Fibroblast of upper back skin (primary cell): ENCODE data around the gene STK4.
"Not testable (repeated sequence)": the region's sequence is repeated elsewhere in the genome, so short reads cannot be mapped to it uniquely, and the experiment has no call there.

ENCODE experiments used
- DNase-seq: peaks from one replicate; pipeline ENCODE4 v3.0.0-alpha.2; 2013

The STK4 gene

DNA sequence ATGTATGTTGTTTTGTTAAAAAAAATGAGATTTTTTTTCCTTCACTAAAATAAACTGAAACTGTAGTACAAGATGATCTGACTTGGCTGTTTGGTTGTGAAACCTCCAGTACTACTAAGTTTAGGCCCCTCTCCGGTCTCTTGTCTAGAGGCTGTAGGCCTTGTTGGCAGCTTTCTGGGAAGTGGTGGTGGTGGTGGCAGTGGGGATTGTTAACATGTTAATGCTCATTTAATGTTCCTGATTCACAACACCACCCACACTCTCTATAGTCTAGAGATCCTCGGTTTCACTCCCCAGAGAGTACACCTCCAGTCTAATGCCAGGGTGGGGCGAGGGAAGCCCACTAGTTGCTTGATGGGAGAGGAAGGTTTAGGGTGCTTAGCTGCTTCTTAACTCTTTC, 24.1 kb downstream of the STK4 start:
- no peak for DNase-seq

DNA sequence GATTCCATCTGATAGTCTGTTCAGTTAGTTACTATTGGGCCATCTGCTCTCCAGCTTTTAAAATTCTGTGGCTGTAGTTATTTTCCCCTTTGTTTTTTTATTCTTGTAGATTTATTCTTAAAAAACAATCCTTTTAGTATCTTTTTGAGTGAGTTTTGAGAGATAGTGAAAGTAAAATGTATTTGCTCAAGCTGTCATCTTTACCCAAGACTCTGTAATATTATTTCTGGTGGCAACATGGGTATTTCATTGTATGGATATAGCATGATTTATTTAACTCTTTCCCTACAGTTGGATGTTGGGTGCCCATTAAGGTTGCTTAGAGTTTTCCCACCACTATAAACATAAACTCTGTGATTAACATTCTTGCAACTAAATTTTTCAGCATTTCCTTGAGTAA, 24.6 kb downstream of the STK4 start:
- no peak for DNase-seq

DNA sequence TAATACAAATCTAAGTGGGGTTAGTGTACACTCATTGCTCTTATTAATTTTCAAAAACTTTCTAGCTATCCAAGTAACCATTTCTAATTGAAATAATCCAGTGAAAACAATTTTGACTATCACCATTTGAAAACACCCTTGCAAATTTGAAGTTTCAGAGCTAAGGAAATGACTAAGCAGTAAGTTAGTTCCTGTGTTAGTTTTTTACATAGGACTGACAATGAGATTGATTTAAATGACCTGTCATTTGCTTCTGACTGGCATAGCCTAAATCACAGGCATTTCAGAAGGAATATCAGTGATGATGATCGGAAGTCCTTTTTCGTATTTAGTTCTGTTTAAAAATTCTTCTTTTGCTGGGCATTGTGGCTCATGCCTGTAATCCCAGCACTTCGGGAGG, 27.0 kb downstream of the STK4 start:
- DNase-seq = no peak

DNA sequence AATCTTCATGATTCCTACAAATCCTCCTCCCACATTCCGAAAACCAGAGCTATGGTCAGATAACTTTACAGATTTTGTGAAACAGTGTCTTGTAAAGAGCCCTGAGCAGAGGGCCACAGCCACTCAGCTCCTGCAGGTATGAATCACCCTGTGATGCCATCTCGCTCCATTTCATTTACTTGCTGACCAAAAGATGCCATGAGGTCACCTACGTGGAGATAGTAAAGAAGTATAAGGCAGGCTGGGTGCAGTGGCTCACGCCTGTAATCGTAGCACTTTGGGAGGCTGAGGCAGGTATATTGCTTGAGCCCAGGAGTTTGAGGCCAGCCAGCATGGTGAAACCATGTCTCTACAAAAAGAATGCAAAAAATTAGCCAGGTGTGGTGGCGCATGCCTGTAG, 30.9 kb downstream of the STK4 start:
- no peak for DNase-seq

DNA sequence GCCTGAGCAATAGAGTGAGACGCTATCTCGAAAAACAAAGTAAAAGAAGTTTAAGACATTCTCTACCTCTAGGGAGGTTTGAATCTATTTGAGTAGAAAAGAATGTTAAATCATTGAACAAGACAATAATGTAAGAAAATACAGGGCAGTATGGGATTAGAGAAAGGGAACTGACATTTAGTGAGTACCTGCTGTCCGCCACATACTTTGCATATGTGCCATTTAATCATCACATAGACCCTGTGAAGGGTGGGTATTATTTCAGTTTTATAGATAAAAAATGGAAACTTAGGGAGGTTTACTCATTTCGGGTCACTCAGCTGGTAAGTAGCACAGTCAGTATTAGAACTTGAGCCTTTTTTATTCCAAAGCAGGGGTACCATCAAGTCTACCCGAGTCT, 31.4 kb downstream of the STK4 start:
- DNase-seq = no peak

DNA sequence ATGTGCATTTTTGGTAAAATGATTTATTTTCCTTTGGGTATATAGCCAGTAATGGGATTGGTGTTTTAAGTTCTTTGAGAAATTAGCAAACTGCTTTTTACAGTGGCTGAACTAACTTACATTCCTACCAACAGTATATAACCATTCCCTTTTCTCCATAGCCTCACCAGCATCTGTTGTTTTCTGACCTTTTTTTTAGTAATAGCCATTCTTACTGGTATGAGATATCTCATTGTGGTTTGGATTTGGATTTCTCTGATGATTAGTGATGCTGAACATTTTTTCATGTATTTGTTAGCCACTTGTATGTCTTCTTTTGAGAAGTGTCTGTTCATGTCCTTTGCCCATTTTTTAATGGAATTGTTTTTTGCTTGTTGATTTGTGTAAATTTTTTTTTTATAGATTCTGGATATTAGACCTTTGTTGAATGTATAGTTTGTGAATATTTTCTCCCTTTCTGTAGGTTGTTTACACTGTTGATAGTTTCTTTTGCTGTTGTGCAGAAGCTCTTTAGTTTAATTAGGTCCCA, 42.3 kb downstream of the STK4 start:
- peak; percentile 25 for DNase-seq

DNA sequence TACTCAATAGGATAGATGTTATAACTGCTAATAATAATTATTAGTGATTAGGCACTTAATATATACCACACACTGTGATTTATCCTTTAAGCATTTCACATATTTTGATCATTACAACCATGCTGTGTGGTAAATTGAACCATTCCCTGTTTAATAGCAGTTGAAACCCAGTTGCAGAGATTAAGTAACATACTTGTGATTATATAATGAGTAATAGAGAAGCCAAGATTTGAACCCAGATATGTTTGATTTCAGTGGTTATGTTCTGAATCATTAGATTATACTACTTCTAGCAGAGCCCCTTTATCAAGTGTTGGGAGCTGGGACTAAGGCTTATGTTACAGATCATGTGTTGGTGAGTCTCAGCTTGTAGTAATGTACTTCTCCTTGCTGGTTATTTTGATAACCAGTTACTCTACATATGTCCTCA, 44.1 kb downstream of the STK4 start:
- peak; percentile 53 for DNase-seq

DNA sequence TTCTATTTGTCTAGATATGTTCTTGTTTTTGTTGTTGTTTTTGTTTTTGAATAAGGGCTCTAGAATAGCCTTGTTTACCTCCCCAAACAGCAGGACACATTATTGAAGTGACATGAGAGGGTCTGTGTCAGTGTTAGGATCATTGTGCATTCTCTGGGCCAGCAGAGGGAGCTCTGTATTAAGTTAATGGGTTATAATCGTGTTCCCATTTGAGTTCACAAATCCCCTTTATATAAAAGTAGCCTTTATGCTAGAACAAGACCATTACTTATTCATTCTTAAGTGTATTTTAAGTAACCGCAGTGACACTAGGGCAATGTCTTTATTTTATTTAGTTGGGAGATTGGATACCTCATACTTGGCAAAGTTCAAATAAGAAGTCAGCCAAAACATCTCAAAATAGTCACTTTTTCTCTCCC, 44.8 kb downstream of the STK4 start:
- DNase-seq = peak; percentile 67

DNA sequence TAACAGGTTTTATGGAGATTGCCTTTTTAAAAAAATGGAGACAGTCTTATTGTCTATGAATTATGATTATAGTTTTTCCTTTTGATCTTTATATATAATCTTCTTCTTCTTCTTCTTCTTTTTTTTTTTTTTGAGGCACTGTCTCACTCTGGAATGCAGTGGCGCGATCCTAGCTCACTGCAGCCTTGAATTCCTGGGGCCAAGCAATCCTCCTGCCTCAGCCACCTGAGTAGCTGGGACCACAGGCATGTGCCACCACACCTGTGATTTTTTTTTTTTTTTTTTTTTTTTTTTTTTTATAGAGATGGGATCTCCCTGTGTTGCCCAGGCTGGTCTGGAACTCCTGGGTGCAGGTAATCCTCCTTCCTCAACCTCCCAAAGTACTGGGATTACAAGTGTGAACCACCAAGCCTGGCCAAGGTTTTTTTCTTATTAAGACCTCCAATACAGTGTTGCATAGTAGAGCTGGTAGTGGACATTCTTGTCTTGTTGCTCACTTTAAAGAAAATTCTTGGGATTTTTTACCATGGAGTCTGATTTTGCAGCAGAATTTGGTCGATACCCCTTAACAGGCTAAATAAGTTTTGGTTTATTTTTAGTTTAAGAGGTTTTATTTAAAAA, 46.5 kb downstream of the STK4 start:
- DNase-seq = peak; percentile 72

DNA sequence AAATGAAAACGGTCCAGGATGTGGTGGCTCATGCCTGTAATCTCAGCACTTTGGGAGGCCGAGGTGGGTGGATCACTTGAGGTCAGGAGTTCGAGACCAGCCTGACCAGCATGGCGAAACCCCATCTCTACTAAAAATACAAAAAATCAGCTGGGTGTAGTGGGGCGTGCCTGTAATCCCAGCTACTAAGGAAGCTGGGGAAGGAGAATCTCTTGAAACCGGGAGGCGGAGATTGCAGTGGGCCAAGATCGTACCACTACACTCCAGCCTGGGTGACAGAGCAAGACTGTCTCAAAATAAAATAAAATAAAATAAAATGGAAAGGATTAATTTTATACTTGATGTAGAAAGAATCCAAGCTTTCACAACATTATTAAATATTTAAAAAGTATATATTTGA, 47.8 kb downstream of the STK4 start:
- not testable (repeated sequence) for DNase-seq

DNA sequence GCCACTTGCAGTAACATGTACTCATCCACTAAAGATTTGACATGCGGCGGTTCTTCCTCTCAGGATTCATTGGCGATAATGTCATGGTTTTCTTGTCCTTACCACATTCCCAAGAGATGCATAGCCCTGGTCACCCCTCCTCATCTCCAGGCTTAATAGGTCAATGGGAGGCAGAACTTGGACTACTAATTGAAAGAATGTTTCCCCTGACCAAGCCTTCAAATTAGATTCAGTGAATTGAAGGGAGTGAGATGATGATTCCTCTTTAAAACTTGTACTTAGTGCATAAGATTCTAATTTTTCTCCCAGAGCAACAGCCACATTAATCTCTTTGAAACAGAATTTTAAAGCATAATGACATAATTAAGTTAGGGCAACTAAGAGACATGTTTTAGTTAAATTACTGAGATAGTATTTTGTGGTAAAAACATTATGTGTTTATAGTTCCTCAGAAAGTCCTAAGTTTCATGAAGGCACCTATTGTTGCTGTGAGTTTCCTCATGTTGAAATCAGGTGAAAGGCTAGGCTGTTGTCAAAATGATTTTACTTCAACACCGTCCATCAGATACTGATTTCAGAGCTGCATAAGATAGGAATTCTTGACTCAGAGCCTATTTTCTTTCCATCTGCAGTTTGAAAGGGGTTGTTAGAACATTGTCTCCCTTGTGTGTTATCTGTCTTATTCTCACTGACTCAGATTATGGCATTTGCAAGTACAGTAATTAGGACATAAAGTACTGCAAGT, 48.5 kb downstream of the STK4 start:
- DNase-seq = peak; percentile 68

DNA sequence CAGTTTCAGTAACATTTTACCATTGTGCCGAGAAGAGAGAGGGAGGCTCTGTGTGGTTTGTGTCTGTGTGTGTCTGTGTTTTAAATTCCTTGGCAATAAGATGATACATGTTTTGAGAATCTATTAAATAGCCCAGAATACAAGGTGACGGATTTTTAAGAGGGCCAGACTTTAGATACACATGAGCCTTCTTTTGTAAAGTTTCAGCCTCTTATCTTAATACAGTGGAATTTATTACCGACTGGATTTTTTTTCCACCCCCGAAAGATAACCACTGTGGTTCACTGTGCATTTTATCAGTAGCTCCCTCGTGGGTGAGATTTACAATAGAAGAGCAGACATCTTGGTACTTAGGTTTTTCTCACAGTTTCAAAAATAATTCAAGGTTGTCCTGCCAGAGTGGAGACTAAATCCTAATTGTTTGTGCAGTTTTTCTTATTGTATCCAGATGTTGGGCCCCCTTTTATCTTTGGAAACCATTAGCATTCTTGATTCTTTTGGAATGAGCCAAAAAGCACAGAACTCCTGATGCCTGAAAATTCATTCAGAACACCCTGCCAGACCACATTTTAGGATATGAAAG, 49.9 kb downstream of the STK4 start:
- peak; percentile 71 for DNase-seq

DNA sequence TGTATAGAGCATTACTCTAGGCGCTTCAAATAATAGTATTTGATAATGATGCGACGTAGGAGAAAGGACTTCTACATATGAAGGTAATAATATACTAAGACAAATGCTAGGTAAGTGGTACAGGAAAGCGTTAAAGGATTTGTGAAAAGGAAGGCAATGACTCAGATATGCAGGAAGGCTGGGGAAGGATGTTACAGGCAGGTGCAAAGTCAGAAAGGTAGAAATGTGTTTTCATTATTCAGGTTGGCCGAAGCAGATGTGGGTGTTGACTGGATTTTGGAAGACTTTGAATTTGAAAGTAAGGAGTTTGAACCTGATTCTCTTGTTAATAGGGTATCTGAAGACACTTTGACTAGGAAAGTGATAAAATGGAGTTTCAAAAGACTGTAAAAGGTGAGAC, 51.0 kb downstream of the STK4 start:
- no peak for DNase-seq

DNA sequence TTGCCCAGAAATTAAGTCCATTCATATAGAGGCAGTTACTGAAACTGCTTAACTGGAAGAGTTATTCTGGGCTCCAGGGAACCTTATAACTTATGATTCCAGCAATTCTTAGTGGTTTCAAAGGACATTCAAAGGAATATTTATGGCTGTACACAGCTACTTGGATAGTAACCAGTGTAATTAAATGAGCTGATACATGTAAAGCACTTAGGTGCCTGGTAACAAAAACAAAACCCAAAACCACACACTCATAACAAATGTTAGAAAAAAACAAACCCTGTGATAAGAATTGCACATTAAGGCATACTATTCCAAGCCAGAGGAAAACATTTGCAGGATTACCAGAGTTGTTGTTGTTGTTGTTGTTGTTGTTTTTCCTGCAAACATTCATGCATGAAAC, 51.5 kb downstream of the STK4 start:
- DNase-seq = no peak

DNA sequence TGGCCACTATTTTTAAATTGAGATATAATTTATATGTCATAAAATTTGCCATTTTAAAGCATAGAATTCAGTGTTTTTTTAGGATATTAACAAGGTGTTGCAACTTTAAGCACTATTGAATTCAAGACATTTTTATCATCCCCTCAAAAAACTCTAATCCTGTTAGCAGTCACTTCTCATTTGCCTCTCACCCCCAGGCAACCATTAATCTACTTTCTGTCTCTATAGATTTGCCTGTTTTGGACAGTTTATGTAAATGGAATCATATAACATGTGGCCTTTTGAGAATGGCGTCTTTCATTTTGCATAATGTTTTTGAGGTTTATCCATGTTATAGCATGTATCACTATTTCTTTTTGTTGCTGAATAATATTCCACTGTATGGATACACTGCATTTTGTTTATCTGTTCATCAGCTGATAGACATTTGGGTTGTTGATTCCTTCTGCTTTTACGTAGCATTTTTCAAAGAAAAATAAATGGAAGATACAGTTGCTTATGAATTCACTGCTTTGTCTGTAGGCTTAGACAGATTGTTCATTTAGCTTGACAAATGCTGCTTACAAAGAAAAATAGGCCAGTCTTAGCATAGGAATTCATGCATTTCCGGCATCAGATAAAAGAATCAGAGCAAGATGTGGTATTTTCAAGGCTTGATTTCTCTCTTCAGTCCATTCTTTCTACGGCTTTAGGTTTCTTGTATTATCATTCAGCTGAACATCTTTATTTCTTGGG, 52.9 kb downstream of the STK4 start:
- no peak for DNase-seq

DNA sequence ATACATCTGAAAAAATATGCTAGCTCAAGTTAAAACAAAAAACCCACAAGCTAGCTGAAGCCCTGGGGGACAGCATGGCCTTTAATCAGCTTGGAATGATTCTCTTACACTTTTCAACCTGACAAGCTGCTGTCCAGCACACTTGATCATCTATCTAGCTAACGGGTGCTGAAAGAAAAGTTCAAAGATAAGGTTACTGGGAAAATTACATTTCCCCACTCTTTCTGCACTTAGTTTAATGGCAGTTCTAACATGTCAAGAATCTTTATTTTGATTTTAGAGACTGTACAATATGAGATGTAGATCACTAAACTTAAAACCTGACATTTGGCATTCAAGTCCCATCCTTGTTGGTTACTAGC, 53.4 kb downstream of the STK4 start:
- DNase-seq = peak; percentile 41

DNA sequence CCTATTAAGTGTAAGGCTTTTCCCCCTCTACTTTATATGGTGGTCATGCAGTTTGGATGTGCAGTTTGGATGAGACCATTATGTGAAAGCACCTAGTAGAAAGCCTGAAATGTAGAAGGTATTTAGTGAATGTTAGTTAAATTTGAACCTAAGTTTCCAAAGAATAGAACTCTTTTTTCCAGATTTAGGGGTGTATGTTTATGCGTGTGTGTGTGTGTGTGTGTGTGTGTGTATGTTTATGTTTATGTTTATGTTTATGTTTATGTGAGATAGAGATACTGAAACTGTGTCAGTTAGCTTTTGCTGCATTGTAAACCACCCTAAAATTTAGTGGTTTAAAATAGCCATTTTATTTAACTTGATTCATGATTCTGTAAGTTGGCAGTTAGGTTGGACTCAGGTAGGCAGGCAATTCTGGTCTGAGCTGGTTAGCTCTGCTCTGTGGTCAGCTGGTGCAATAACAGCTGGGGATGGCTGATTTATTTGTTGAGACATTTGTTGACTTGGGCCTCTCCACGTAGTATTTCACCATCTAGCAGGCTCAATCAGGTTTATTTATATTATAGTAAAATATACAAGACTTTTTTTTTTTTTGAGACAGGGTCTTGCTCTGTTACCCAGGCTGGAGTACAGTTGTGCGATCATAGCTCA, 54.0 kb downstream of the STK4 start:
- DNase-seq = no peak

DNA sequence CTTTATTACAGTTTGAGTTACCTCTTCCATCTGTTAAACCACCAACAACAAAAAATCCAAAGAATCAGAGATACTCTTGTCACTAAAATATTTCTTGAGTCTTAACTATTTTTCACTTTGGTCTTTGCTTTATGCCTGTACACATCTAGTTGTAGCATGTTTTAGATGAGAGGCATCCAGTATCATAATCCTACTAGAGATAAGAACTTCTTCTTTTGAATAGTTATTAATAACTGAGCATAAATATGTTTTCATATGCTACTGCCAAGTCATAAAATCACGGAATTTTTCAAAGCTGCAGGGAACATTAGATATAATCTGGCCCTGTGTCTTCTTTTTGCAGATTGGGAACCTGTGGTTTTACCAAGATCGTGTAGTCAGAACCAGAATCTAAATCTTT, 55.3 kb downstream of the STK4 start:
- DNase-seq = no peak

DNA sequence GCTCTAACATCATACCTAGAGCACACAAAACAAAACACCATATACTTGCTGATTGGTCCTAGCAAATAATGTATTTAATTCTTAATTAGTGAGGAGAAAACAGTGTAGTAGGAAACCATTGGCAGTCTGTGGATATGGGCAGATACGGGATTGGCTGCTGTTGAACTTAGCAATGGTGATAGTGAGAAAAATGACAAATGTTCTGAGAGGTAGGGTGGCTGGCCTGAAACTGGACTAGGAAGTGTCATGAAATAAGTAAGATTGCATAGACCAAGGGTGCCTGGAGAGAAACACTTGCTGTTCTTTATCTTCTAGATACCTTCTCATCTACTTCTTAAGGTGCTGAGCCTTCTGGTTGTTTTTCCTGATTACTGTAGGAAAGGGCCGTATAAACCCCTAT, 56.8 kb downstream of the STK4 start:
- DNase-seq = not testable (repeated sequence)

DNA sequence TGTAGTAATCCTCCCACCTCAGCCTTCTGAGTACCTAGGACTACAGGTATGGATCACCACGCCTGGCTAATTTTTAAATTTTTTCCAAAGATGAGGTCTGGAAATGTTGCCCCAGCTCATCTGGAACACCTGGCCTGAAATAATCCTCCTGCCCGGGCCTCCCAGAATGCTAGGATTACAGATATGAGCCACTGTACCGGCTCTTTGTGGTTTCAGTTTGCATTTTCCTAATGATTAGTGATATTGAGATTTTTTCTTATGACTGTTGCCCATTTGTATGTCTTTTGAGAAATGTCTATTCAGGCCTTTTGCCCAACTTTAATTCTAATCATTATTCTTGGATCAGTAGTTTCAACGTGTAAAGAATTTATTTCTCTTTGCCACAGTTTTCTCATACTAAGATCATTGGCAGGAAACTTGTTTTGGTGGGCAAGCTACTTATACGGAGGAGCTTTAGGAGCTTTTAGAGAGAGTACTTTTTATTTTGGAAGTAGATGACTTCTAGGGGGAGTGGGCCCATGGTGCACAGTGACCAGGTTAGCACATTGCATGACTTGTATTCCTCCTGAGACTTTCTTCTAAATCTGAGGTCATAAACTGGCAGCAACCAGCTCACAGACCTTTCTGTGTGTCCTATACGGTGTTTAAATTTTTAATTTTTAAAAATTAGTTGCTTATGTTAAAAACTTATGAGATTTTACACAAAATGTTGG, 62.3 kb downstream of the STK4 start:
- no peak for DNase-seq

DNA sequence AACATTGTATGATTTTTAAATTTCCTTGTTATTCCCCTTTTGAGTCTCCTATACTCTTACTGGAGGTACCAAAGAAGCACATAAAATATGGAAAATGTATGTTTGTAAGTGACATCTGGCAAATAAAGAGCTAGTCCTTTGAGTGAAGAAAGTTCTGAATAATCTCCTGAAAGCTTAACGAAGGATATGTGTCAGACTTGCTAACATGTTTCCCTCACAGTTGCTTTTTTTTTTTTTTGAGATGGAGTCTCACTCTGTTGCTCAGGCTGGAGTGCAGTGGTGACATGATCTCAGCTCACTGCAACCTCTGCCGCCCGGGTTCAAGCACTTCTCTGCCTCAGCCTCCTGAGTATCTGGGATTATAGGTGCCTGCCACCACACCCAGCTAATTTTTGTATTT, 63.6 kb downstream of the STK4 start:
- DNase-seq = no peak

DNA sequence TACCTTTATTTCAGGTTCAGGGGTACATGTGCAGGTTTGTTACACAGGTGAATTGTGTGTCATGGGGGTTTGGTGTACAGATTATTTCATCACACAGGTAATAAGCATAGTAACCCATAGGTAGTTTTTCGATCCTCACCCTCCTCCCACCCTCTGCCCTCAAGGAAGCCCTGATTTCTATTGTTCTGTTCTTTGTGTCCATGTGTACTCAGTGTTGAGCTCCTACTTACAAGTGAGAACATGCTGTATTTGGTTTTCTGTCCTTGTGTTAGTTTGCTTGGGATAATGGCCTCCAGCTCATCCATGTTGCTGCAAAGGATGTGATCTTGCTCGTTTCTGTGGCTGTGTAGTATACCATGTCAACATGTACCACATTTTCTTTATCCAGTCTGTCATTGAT, 66.0 kb downstream of the STK4 start:
- no peak for DNase-seq
